CD14-positive monocyte (primary cell): Measurements from ENCODE around the gene MET. TPM values are rescaled to one million over a fixed set of nuclear protein-coding genes. Genes with fewer than 3 reads are reported as not detected.
"Not testable (repeated sequence)": the region's sequence is repeated elsewhere in the genome, so short reads cannot be mapped to it uniquely, and the experiment has no call there.

Experiments used
- DNase-seq, 3 donors: peaks; one replicate each; pipeline ENCODE4 v3.0.0-alpha.2; 2011 to 2022
- H2AFZ ChIP-seq: 2 replicates; pipeline ENCODE4 v1.6.0; 2012; ENCODE audit warnings: mild to moderate bottlenecking, low read depth, low read length, inconsistent platforms; ENCODE audit not compliant: insufficient read depth, poor library complexity, severe bottlenecking
- H3K27ac ChIP-seq, 2 donors: 1 replicate in 1 of 2; 2 replicates in 1 of 2; pipeline ENCODE4 v1.5.1; 2012 to 2013; ENCODE audit warnings: low read length in 2 of 2, control low read depth in 1 of 2, inconsistent platforms in 1 of 2, low read depth in 1 of 2, mild to moderate bottlenecking in 1 of 2
- H3K27me3 ChIP-seq, 2 donors: one replicate each; pipeline versions ENCODE4 v1.6.0 to v1.6.1; 2011 to 2013; ENCODE audit warnings: low read length in 2 of 2; ENCODE audit not compliant: control insufficient read depth in 2 of 2, insufficient read depth in 2 of 2
- H3K36me3 ChIP-seq, 2 donors: replicated peaks in 1 of 2; 1 replicate in 1 of 2; 2 replicates in 1 of 2; pipeline versions ENCODE4 v1.5.1 to v1.6.1; 2012 to 2013; ENCODE audit warnings: low read length in 2 of 2, control low read depth in 1 of 2, inconsistent platforms in 1 of 2, mild to moderate bottlenecking in 1 of 2; ENCODE audit not compliant: insufficient read depth in 2 of 2, control insufficient read depth in 1 of 2
- H3K4me1 ChIP-seq, 2 donors: 1 replicate in 1 of 2; 2 replicates in 1 of 2; pipeline versions ENCODE4 v1.5.1 to v1.6.1; 2012 to 2013; ENCODE audit warnings: low read length in 2 of 2, control low read depth in 1 of 2, inconsistent platforms in 1 of 2, mild to moderate bottlenecking in 1 of 2, moderate library complexity in 1 of 2; ENCODE audit not compliant: insufficient read depth in 2 of 2, control insufficient read depth in 1 of 2
- H3K4me2 ChIP-seq: replicated peaks from 2 replicates; pipeline ENCODE3; 2012; ENCODE audit warnings: low read length, moderate library complexity, mild to moderate bottlenecking; ENCODE audit not compliant: poor library complexity, severe bottlenecking; ENCODE audit errors: extremely low read depth
- H3K4me3 ChIP-seq, 3 experiments: fragments of 200-600 bp in 1 of 3; sonication (generic) in 1 of 3; replicated peaks in 1 of 3; 1 replicate in 2 of 3; 2 replicates in 1 of 3; pipeline ENCODE4 v1.5.1; 2011 to 2013; ENCODE audit warnings: low read length in 3 of 3, mild to moderate bottlenecking in 3 of 3, control low read depth in 2 of 3, low read depth in 2 of 3, inconsistent platforms in 1 of 3, moderate library complexity in 1 of 3
- H3K79me2 ChIP-seq: 2 replicates; pipeline ENCODE4 v1.6.0; 2012; ENCODE audit warnings: mild to moderate bottlenecking, control low read depth, inconsistent platforms, low read length, moderate library complexity; ENCODE audit not compliant: insufficient read depth
- H3K9ac ChIP-seq: 2 replicates; pipeline ENCODE4 v1.6.0; 2017; ENCODE audit warnings: low read length, mild to moderate bottlenecking; ENCODE audit not compliant: insufficient read depth, poor library complexity, severe bottlenecking
- H3K9me3 ChIP-seq, 2 donors: replicated peaks in 1 of 2; 1 replicate in 1 of 2; 2 replicates in 1 of 2; pipeline versions ENCODE4 v1.5.1 to v1.6.1; 2012 to 2013; ENCODE audit warnings: low read length in 2 of 2, control low read depth in 1 of 2; ENCODE audit not compliant: control insufficient read depth in 1 of 2, insufficient read depth in 1 of 2
- H4K20me1 ChIP-seq: 2 replicates; pipeline ENCODE4 v1.6.0; 2012; ENCODE audit warnings: mild to moderate bottlenecking, low read length, control low read depth, moderate library complexity; ENCODE audit not compliant: insufficient read depth
- H3K27ac Mint-ChIP-seq, 7 donors: one replicate each; pipeline ENCODE4 v1.8.0; 2020; ENCODE audit warnings: mild to moderate bottlenecking in 7 of 7, mixed read lengths in 7 of 7, moderate library complexity in 6 of 7, inconsistent platforms in 2 of 7
- H3K27me3 Mint-ChIP-seq, 3 donors: one replicate each; pipeline ENCODE4 v1.8.0; 2021 to 2022; ENCODE audit warnings: low read depth in 3 of 3, mild to moderate bottlenecking in 3 of 3, mixed read lengths in 3 of 3, moderate library complexity in 3 of 3, inconsistent platforms in 1 of 3
- H3K36me3 Mint-ChIP-seq, 2 donors: one replicate each; pipeline ENCODE4 v1.8.0; 2020; ENCODE audit warnings: mixed read lengths in 2 of 2, inconsistent platforms in 1 of 2, mild to moderate bottlenecking in 1 of 2
- H3K4me1 Mint-ChIP-seq: one replicate; pipeline ENCODE4 v1.8.0; 2020; ENCODE audit warnings: mild to moderate bottlenecking, mixed read lengths
- H3K4me3 Mint-ChIP-seq, 2 donors: one replicate each; pipeline ENCODE4 v1.8.0; 2020; ENCODE audit warnings: mild to moderate bottlenecking in 2 of 2, mixed read lengths in 2 of 2, moderate library complexity in 1 of 2
- H3K9me3 Mint-ChIP-seq, 7 donors: one replicate each; pipeline ENCODE4 v1.8.0; 2020 to 2022; ENCODE audit warnings: mixed read lengths in 7 of 7, mild to moderate bottlenecking in 6 of 7, moderate library complexity in 6 of 7, inconsistent platforms in 2 of 7
- WGBS: methylation state at CpG from one replicate; pipeline ENCODE4 v1.1.5; 2013; ENCODE audit warnings: missing lambda C conversion rate; ENCODE audit not compliant: insufficient coverage; 5-methylcytosine and 5-hydroxymethylcytosine counted together
- intact Hi-C, 2 donors: fragments of 100-400 bp; cut with micrococcal nuclease; formaldehyde crosslinking; loops; one replicate each; pipeline versions ENCODE4 v1.15.0 to v1.15.1; 2023
- polyA plus RNA-seq, 3 donors: library from polyadenylated mRNA; depleted of rRNA in 1 of 3; unstranded in 2 of 3; stranded (reverse) in 1 of 3; fragments of 300-500 nt in 2 of 3; fragments of >200 nt in 1 of 3; fragmentation: Illumina TruSeq in 2 of 3; gene quantifications; 1 replicate in 2 of 3; 2 replicates in 1 of 3; pipeline ENCODE4 v1.2.3, GENCODE V29; 2012 to 2021
- TF ChIP-seq, protein P1 (sequence below): fragments of 200-600 bp; IDR thresholded peaks from one replicate; pipeline ENCODE4 v1.8.0; 2022; ENCODE audit warnings: antibody characterized with exemption, mild to moderate bottlenecking

MET gene
- polyA plus RNA-seq, 3 donors: not detected

DNA sequence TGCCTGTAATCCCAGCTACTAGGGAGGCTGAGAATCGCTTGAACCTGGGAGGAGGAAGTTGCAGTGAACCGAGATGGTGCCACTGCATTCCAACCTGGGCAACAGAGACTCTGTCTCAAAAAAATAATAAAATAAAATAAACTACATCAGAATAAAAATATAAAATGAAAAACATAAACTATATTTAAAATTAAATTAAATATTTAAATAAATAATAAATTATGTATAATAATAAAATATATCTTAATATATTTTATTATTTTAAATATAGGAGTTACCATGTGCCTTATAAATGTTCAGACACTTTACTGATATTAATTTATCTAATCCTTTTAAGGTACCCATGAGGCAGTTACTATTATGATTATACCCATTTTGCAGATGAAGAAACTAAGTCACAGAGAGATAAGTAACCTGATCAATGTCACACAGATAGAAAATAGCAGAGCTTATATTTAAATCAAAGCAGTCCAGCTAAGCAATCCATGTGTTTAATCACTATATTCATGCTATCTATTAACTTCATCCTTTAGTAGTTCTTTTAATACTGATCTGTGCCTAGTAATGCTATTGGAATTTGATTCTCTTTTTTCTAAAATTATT, 30.3 kb upstream of the MET start:
- H3K9ac ChIP-seq: no peak overlapping the region
- H3K4me1 Mint-ChIP-seq: no peaks in the 10 kb centered on the region
- H3K4me2 ChIP-seq: no peak overlapping the region
- H3K36me3 ChIP-seq: no peaks in the 10 kb centered on the region
- H3K4me3 ChIP-seq: no peak overlapping the region
- no peaks in the 10 kb centered on the region for H3K79me2 ChIP-seq
- no peaks in the 10 kb centered on the region for H3K9me3 ChIP-seq
- H3K36me3 Mint-ChIP-seq: no peaks in the 10 kb centered on the region
- TF ChIP-seq, protein P1, sequence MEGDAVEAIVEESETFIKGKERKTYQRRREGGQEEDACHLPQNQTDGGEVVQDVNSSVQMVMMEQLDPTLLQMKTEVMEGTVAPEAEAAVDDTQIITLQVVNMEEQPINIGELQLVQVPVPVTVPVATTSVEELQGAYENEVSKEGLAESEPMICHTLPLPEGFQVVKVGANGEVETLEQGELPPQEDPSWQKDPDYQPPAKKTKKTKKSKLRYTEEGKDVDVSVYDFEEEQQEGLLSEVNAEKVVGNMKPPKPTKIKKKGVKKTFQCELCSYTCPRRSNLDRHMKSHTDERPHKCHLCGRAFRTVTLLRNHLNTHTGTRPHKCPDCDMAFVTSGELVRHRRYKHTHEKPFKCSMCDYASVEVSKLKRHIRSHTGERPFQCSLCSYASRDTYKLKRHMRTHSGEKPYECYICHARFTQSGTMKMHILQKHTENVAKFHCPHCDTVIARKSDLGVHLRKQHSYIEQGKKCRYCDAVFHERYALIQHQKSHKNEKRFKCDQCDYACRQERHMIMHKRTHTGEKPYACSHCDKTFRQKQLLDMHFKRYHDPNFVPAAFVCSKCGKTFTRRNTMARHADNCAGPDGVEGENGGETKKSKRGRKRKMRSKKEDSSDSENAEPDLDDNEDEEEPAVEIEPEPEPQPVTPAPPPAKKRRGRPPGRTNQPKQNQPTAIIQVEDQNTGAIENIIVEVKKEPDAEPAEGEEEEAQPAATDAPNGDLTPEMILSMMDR: no peak
- H3K27me3 ChIP-seq: no peaks in the 10 kb centered on the region
- H3K4me1 ChIP-seq: no peaks in the 10 kb centered on the region
- H3K27ac Mint-ChIP-seq: no peak overlapping the region
- DNase-seq: no peak
- H3K27ac ChIP-seq: no peak overlapping the region
- H3K9me3 Mint-ChIP-seq: peaks cover 0 to 9% (median 6%) of the 10 kb centered on the region in 7 donors
- intact Hi-C loops: no loop called here
- H3K27me3 Mint-ChIP-seq: peaks cover 0 to 3% (median 0%) of the 10 kb centered on the region in 3 donors
- H2AFZ ChIP-seq: no peak overlapping the region
- H4K20me1 ChIP-seq: no peaks in the 10 kb centered on the region
- no CpG with 5 or more reads among the region's 2 CpGs for WGBS
- H3K4me3 Mint-ChIP-seq: no peak overlapping the region

DNA sequence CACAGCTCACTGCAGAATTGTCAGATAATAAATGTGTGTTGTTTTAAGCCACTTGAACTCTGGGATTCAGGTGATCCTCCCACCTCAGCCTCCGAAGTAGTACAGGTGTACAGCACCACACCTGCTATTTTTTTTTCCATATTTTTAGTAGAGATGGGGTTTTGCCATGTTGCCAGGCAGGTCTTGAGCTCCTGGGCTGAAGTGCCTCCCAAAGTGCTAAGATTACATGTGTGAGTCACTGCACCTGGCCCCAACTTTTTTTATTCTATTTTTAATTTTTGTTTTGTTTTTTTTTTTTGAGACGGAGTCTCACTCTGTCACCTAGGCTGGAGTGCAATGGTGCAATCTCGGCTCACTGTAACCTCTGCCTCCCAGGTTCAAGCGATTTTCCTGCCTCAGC, 28.8 kb upstream of the MET start:
- H4K20me1 ChIP-seq, H3K4me3 ChIP-seq, H3K27me3 ChIP-seq, H3K36me3 Mint-ChIP-seq, H3K9me3 Mint-ChIP-seq, H3K36me3 ChIP-seq, intact Hi-C loops, H3K27ac Mint-ChIP-seq, H3K4me2 ChIP-seq, H3K9ac ChIP-seq, H3K79me2 ChIP-seq, H3K4me1 Mint-ChIP-seq, H3K4me1 ChIP-seq, H3K4me3 Mint-ChIP-seq, DNase-seq, H2AFZ ChIP-seq, H3K27ac ChIP-seq, H3K27me3 Mint-ChIP-seq, H3K9me3 ChIP-seq: not testable (repeated sequence)
- no CpG with 5 or more reads among the region's 4 CpGs for WGBS
